ENCODE measurements around the gene YIPF1. TPM values are rescaled to one million over a fixed set of nuclear protein-coding genes. Genes with fewer than 3 reads are reported as not detected.
"Not testable (repeated sequence)": the region's sequence is repeated elsewhere in the genome, so short reads cannot be mapped to it uniquely, and the experiment has no call there.

The YIPF1 gene
- total RNA-seq, 1 donor = 11.4 TPM

DNA sequence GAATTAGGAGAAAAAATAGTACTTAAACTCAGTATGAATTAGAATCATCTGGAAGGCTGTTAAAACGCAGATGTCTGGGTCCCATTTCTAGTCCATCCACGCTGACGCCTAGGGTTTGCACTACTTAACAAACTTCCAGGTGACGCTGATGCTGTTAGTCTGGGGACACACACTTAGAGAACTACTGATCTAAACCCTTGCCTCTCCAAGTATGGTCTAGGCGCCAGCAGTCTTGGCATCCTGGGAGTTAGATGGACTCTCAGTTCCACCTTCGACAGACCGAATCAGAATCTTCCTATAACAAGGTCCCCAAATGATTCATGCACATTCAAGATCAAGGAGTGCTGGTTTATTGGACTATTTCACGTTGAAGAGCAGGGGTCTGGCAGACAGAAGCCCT, 15.9 kb upstream of the YIPF1 start:
- no peaks in the 10 kb centered on the region for H3K9me3 ChIP-seq (ENCODE audit: low read depth, low read length)
- H3K27me3 ChIP-seq (ENCODE audit: insufficient read depth, low read length) = no peaks in the 10 kb centered on the region
- no peak overlapping the region for H3K4me3 ChIP-seq (ENCODE audit: low read length)
- no peaks in the 10 kb centered on the region for H3K4me1 ChIP-seq (ENCODE audit: insufficient read depth, low read length)

DNA sequence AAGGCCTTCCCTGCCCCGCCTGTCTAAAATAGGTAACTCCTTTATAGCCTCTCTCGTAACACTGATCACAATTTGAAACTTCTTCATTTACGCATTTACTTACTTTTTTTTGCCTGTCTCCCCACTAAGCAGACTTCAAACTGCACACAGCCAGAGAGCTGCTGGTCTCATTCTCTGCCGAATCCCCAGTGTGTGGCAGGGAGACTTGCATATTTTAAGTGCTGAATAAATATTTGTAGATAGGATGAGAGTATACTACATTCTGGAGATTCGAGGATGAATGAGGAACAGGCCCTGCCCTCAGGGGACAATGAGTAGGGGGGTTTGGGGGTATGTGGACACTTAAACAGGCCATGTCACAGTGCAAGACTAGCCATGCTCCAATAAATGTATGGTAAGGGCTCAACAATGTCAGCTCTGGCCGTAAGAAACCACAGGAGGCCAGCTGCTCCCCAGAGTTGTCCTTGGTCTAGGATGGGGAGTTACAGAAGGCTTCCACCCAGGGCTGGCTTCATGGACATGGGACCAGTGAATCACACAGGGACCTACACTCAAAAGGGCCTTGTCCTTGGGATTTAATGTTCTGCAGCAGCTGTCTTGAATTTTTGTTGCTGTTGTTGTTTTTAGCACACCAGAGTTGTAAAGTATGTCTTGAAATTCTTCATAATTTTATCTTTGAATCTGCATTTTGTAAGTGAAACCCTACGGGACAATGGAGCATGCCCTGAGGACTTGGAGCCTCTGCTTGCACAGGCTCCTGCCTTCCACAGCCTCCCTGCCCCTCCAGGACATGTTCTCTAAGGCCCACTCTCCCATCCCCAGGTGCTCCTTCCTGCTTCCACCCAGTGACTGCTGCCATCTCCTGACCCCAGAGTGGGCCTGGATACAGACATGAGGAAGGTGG, 12.9 kb upstream of the YIPF1 start:
- Histone ChIP-seq H3K4me3 (ENCODE audit: low read length) (no peak overlapping the region), H3K9me3 (ENCODE audit: low read depth, low read length) (no peaks in the 10 kb centered on the region), H3K27me3 (ENCODE audit: insufficient read depth, low read length) (no peaks in the 10 kb centered on the region), H3K4me1 (ENCODE audit: insufficient read depth, low read length) (no peaks in the 10 kb centered on the region)

DNA sequence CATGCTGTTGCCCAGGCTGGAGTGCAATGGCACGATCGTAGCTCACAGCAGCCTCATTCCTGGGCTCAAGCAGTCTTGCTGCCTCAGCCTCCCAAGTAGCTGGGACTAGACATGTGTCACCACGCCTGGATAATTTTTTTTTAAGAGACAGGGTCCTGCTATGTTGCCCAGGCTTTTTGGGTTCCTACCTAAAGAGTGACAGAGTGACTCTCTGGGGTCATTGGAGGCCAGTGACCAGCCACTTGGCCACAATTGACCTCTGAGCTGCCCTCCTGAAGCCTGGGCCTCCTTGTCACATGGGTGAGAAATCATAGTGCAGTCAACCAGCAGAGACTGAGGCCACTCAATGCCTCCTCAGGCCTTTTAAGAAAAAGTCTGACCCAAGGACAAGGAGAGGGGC, 10.1 kb upstream of the YIPF1 start:
- H3K27me3 ChIP-seq (ENCODE audit: insufficient read depth, low read length) = no peaks in the 10 kb centered on the region
- H3K9me3 ChIP-seq (ENCODE audit: low read depth, low read length) = no peaks in the 10 kb centered on the region
- H3K4me1 ChIP-seq (ENCODE audit: insufficient read depth, low read length) = no peaks in the 10 kb centered on the region
- H3K4me3 ChIP-seq (ENCODE audit: low read length) = no peak overlapping the region

DNA sequence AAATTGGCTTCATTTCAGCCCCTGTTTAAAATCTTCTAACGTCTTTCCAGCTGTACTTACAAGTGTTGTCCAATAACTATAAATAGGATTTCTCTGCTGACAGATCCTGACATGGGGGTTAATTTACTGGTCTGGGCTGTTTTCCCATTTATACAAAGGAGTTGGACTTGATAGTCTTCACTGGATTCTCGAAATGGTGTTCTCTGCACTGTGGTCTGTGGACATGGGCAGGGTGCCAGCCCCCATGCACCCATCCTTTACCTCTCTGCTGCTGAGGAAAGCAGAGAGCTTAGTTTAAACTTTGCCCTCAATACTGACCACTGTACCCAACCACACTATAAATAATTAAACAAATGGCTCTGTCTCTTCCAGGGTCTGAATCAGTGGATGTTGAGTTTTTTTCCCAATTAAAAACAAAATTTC, 9.6 kb upstream of the YIPF1 start:
- H3K27me3 ChIP-seq (ENCODE audit: insufficient read depth, low read length) = no peaks in the 10 kb centered on the region
- no peaks in the 10 kb centered on the region for H3K9me3 ChIP-seq (ENCODE audit: low read depth, low read length)
- no peaks in the 10 kb centered on the region for H3K4me1 ChIP-seq (ENCODE audit: insufficient read depth, low read length)
- H3K4me3 ChIP-seq (ENCODE audit: low read length) = no peak overlapping the region

DNA sequence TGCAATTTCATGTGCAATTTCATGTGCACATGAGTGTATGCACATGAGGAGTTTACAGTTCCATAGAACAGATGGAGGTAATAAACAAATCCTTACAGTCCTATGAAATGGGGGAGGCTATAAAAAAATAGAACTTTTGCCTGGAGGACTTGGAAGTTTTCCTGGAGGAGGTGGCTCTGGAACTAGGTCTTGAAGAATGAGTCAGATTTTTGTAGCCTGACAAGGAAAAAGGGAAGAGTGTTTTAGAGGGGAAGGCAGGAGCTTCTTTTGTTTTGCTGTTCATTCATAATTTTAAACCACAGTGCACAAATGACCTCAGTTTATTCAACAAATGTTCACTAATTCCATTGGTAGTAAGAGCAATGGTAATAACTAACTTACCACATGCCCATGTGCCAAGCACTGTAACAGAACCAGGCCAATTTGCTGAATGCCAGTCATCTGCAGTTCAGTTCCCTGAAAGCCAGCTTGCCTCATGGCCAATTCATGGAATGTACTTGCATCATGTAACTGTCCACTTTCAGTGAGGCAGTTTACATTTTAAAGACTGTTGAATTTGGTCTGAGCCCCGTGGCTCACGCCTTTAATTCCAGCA, 7.1 kb upstream of the YIPF1 start:
- Histone ChIP-seq H3K4me3 (ENCODE audit: low read length) (no peak overlapping the region), H3K9me3 (ENCODE audit: low read depth, low read length) (no peaks in the 10 kb centered on the region), H3K27me3 (ENCODE audit: insufficient read depth, low read length) (no peaks in the 10 kb centered on the region), H3K4me1 (ENCODE audit: insufficient read depth, low read length) (peaks cover 6% of the 10 kb centered on the region)

DNA sequence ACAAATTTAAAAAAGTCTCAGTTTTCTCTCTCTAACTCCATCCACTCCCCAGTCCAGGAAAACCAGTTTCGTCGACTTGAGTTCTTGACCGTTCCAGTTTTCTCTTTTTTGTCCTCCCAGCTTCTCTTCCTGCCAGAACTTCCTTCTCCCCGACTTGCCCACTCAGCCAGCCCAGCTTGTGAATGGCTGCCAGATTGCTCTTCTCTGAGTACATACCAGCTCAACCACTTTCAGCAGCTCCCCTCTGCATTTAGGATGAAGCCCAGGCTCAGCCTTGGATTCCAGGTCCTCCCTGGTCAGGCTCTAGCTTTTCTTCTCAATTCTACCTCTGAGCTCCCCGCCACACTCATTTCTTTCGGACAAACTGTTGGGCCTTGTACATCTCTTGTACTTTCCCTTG, 5.8 kb upstream of the YIPF1 start:
- Histone ChIP-seq H3K4me1 (ENCODE audit: insufficient read depth, low read length) (peaks cover 10% of the 10 kb centered on the region), H3K4me3 (ENCODE audit: low read length) (no peak overlapping the region), H3K27me3 (ENCODE audit: insufficient read depth, low read length) (no peaks in the 10 kb centered on the region), H3K9me3 (ENCODE audit: low read depth, low read length) (no peaks in the 10 kb centered on the region)

DNA sequence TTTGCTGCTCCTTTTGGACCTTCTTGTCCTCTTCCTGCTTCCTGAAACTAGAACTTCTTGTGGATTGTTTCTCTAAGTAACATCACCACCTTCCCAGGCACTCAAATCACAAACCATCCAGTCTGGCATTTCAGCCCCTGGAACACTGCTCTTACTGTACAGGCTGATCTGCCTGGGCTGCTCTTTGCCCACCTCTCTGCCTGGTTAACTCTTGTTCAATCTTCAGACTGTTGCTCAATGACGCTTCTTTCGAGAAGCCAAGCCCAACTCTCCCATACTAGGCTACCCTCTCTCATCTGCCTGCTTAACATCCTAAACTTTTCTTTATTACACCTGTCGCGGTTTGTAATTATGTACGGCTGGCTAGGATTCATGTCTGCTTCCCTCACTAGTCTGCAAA, 5.0 kb upstream of the YIPF1 start:
- H3K4me1 ChIP-seq (ENCODE audit: insufficient read depth, low read length) = peaks cover 15% of the 10 kb centered on the region
- H3K27me3 ChIP-seq (ENCODE audit: insufficient read depth, low read length) = no peaks in the 10 kb centered on the region
- H3K4me3 ChIP-seq (ENCODE audit: low read length) = no peak overlapping the region
- H3K9me3 ChIP-seq (ENCODE audit: low read depth, low read length) = no peaks in the 10 kb centered on the region

DNA sequence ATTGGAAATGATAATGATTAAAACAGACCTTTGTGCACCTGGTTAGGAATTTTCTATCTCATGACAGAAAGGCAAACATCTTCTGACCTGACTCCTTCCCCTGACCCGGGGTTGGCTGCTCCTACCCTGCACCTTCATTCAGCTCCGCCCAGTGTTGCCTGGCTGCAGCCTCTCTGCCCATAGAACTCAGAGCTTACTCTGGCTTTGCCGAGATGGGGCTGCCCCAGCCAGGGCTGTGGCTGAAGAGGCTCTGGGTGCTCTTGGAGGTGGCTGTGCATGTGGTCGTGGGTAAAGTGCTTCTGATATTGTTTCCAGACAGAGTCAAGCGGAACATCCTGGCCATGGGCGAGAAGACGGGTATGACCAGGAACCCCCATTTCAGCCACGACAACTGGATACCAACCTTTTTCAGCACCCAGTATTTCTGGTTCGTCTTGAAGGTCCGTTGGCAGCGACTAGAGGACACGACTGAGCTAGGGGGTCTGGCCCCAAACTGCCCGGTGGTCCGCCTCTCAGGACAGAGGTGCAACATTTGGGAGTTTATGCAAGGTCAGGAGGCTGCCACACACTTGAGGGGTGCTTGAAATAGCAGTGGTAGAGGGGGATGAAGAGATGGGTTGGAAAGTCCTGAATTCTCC, 4.5 kb upstream of the YIPF1 start, which contains the start of gene DIO1:
Gene DIO1 (plus strand): TSS at position 189 of the 638 bp plus-strand sequence. CDS start 24 bp downstream, at position 213.
- H3K4me1 ChIP-seq (ENCODE audit: insufficient read depth, low read length) = peaks cover 18% of the 10 kb centered on the region
- no peaks in the 10 kb centered on the region for H3K9me3 ChIP-seq (ENCODE audit: low read depth, low read length)
- H3K4me3 ChIP-seq (ENCODE audit: low read length) = no peak within 1 kb of the TSS
- H3K27me3 ChIP-seq (ENCODE audit: insufficient read depth, low read length) = no peaks in the 10 kb centered on the region

DNA sequence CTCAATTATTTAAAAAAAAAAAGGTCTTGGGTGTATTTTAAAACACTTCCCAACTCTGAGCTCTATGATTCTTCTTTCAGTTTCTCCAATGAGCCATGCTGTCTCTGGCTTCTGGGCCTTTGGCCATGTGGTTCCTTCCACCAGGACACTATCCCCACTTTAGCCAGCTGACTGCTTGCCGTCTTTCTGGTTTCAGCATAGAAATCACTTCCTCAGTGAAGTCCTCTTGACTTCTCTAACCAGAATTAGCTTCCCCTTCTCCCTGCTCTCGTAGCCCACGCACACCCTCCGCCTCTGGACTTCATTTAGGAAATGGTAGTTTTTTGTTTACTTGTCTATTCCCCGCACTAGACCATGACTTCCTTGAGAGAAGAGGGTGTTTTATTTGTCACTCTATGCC, 3.3 kb upstream of the YIPF1 start:
- Histone ChIP-seq H3K4me1 (ENCODE audit: insufficient read depth, low read length) (peaks cover 23% of the 10 kb centered on the region), H3K4me3 (ENCODE audit: low read length) (no peak overlapping the region), H3K9me3 (ENCODE audit: low read depth, low read length) (no peaks in the 10 kb centered on the region), H3K27me3 (ENCODE audit: insufficient read depth, low read length) (no peaks in the 10 kb centered on the region)

DNA sequence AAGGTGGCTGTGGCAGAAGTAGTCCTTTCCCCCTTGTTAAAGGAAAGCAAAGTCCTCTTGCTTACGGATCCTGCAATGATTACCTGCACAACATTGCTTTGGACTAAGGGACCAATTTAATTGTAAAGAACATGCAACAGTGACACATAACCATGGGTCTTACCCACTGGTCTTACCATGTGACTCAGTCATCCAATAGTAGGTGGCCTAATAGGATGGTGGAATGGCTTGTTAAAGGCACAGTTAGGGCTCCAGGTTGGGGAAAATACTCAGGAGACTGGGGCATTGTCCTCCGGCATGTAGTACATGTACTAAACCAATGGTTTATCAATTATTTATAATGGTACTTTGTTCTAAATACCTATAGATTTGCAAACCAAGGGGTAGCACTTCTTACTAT, 2.1 kb upstream of the YIPF1 start:
- Histone ChIP-seq H3K4me1 (ENCODE audit: insufficient read depth, low read length) (peaks cover 23% of the 10 kb centered on the region), H3K4me3 (ENCODE audit: low read length) (no peak overlapping the region), H3K27me3 (ENCODE audit: insufficient read depth, low read length) (no peaks in the 10 kb centered on the region)

DNA sequence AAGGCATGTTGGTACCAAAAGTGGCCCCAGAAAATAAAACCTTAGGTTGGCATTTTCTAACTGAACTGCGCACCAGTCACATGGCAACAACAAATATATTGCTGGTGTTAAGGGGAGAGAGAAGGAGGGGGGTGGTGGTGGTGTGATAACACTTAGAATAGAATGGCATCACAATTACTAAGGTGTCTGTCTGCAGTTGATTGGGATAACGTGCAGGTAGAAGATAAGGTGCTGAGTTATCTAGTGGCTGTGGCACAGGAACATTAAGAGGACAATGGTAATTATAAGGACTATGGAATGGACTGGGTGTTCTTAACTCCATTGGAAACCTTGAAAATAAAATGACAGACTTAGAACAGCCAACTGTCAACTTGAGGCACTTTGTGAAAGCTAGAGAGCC, 1.4 kb upstream of the YIPF1 start:
- peaks cover 23% of the 10 kb centered on the region for H3K4me1 ChIP-seq (ENCODE audit: insufficient read depth, low read length)
- no peak overlapping the region for H3K4me3 ChIP-seq (ENCODE audit: low read length)
- no peaks in the 10 kb centered on the region for H3K27me3 ChIP-seq (ENCODE audit: insufficient read depth, low read length)
- no peaks in the 10 kb centered on the region for H3K9me3 ChIP-seq (ENCODE audit: low read depth, low read length)

More for the DNA sequence above, 2.1 kb upstream of the YIPF1 start:
- H3K9me3 ChIP-seq (ENCODE audit: low read depth, low read length) = no peaks in the 10 kb centered on the region

DNA sequence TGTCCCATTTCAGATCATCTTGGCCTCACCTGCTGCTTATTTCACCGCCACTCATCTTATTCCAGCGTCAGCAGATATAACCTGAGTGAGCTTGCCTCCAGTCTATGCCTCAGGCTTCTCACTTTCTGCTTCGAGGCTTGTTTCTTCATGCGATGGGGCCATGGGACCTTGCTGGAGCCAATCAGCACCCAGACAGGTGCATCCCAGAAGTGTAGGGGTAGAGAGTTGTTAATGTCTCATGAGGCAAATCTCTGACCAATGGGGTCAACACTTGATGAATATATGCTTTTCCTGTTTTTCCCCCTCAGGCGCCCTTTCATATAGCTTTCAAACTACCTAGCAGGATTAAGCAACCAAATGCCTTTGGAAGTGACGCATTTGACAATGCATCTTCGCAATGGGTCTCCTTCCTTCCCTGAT, 935 bp upstream of the YIPF1 start:
- H3K4me3 ChIP-seq (ENCODE audit: low read length) = peak overlapping the region; percentile 98
- no peaks in the 10 kb centered on the region for H3K9me3 ChIP-seq (ENCODE audit: low read depth, low read length)

DNA sequence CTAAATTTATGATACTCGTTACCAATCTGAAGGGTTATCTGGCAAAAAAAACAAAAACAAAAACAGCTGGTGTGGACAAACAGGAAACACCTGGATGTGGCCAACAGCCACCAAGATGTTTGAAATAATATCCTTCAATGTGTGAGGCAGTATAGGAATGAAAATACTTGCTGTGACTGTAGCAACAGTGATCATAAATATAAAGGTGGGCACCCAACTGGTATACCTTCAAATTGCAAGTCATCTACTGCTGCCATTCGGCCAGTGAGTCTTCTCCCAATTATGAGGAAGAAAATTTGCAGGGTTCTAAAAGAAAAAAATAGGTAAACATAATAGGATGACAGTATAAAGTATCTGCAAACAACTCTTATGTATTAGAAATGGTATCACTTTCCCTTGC, 916 bp downstream of the YIPF1 start:
- no peak overlapping the region for H3K4me3 ChIP-seq (ENCODE audit: low read length)
- H3K9me3 ChIP-seq (ENCODE audit: low read depth, low read length) = no peaks in the 10 kb centered on the region
- H3K4me1 ChIP-seq (ENCODE audit: insufficient read depth, low read length) = peaks cover 23% of the 10 kb centered on the region
- no peaks in the 10 kb centered on the region for H3K27me3 ChIP-seq (ENCODE audit: insufficient read depth, low read length)

More for the DNA sequence above, 935 bp upstream of the YIPF1 start:
- Histone ChIP-seq H3K4me1 (ENCODE audit: insufficient read depth, low read length) (peaks cover 23% of the 10 kb centered on the region), H3K27me3 (ENCODE audit: insufficient read depth, low read length) (no peaks in the 10 kb centered on the region)

DNA sequence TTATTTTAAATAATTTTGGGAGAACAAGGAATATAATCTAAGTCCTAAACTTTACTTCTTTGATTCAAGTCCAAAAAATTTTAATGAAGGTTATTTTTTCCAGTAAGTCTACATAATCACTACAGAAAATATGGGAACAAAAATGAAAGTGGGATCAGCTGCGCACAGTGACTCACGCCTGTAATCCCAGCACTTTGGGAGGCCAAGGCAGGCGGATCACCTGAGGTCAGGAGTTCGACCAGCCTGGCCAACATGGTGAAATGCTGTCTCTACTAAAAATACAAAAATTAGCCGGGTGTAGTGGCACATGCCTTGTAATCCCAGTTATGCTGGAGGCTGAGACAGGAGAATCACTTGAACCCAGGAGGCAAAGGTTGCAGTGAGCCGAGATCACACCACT, 6.0 kb downstream of the YIPF1 start:
- H3K4me1 ChIP-seq (ENCODE audit: insufficient read depth, low read length); H3K27me3 ChIP-seq (ENCODE audit: insufficient read depth, low read length); H3K9me3 ChIP-seq (ENCODE audit: low read depth, low read length); H3K4me3 ChIP-seq (ENCODE audit: low read length): not testable (repeated sequence)

DNA sequence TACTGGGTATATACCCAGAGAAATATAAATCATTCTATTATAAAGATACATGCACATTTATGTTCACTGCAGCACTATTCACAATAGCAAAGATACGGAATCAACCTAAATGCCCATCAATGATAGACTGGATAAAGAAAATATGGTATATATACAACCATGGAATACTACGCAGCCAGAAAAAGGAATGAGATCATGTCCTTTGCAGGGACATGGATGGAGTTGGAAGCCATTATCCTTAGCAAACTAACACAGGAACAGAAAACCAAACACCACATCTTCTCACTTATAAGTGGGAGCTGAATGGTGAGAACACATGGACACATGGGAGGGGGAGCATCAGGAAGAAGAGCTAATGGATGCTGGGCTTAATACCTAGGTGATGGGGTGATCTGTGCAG, 7.7 kb downstream of the YIPF1 start:
- not testable (repeated sequence) for H3K4me3 ChIP-seq (ENCODE audit: low read length); H3K27me3 ChIP-seq (ENCODE audit: insufficient read depth, low read length); H3K9me3 ChIP-seq (ENCODE audit: low read depth, low read length); H3K4me1 ChIP-seq (ENCODE audit: insufficient read depth, low read length)

All from mononuclear cell (primary cell).